ENCODE results near the gene SELENBP1. TPM values are rescaled to one million over a fixed set of nuclear protein-coding genes. Genes with fewer than 3 reads are reported as not detected.

Gene SELENBP1
- total and polyA plus RNA-seq, 2 of the 13 experiments (the other 11 are each of a cell fraction or from before 2014, with no cell fraction given) = 27.8 to 29.0 TPM

- no peak for FAIRE-seq
- 90% methylated on average over 7 of the region's 7 CpGs for WGBS (ENCODE audit: low lambda C conversion rate)
- ChIA-PET POLR2A (interaction anchor here (1.5 kb wide), 1 partner anchor 53 kb away, joined by 6 read pairs; the partner anchor contains the start of gene PSMB4), CTCF (ENCODE audit: low intra/inter-chr PET ratio, low total read pairs) (no interaction called here)
- TSS peak; percentile 78 for BruUV-seq (replicated peaks)
- H3K4me2 ChIP-seq (ENCODE audit: low read depth, low read length) = peak overlapping the region; percentile 73
- peak overlapping the region; percentile 77 for H3K9ac ChIP-seq (ENCODE audit: insufficient read depth, low read depth, low read length)
- no peaks in the 10 kb centered on the region for H3K79me2 ChIP-seq (ENCODE audit: insufficient read depth, low read length)
- no peaks in the 10 kb centered on the region; the same call in 1 of the 2 replicates for H3K9me3 ChIP-seq (ENCODE audit: low read length)
- peak overlapping the region; percentile 87 for H3K27ac ChIP-seq (ENCODE audit: extremely low read length, insufficient read depth, low read length)
- H3K36me3 ChIP-seq (replicated peaks in 1 of 2; ENCODE audit: control insufficient read depth in 1 of 2, insufficient read depth in 2 of 2, low read length in 2 of 2) = peaks cover 7 to 24% of the 10 kb centered on the region in 2 experiments; a peak in 3 of 5 replicates
- in situ Hi-C loops (cut with HindIII; ENCODE audit: extremely low pct_ligation_motif_present, low pct_unique_long_range_greater_than_20kb) = no loop called here
- H4K20me1 ChIP-seq (ENCODE audit: insufficient read depth, low read length) = no peaks in the 10 kb centered on the region
- no peak overlapping the region for H2AFZ ChIP-seq (ENCODE audit: low read length)
- no peak for DNase-seq (ENCODE audit: low spot score)
- no peak for ATAC-seq
- H3K4me3 ChIP-seq (replicated peaks in 1 of 3; ENCODE audit: insufficient read depth in 1 of 3, low read depth in 2 of 3, low read length in 3 of 3) = peak overlapping the region; percentile 62 to 73 (median 72)
- peaks cover 19% of the 10 kb centered on the region for H3K4me1 ChIP-seq (ENCODE audit: insufficient read depth, low read length)
- intact Hi-C loops (cut with micrococcal nuclease; ENCODE audit: unreplicated experiment) = loop anchor here (2.0 to 5.0 kb wide), 2 partner anchors 27 to 149 kb away; partner anchors contain the start of genes PIP5K1A and SELENBP1
- no peaks in the 10 kb centered on the region for H3K27me3 ChIP-seq (ENCODE audit: control insufficient read depth in 1 of 2, insufficient read depth in 2 of 2, low read length in 2 of 2)
- no peak for TF ChIP-seq ARID2 (CRISPR knock-in tag; IDR thresholded peaks at IDR 0.05; ENCODE audit: borderline replicate concordance)
- no peak for TF ChIP-seq ZNF816 (CRISPR knock-in tag; IDR thresholded peaks at IDR 0.05; ENCODE audit: borderline replicate concordance)
- TF ChIP-seq ZC3H13 (CRISPR knock-in tag; IDR thresholded peaks at IDR 0.05) = no peak
- TF ChIP-seq TAF15 (IDR thresholded peaks at IDR 0.05; ENCODE audit: low read depth, low read length, poor library complexity, severe bottlenecking) = no peak
- TF ChIP-seq RFX5 (IDR thresholded peaks at IDR 0.05; ENCODE audit: low read depth, low read length) = no peak
- no peak for TF ChIP-seq AHR (CRISPR knock-in tag; IDR thresholded peaks at IDR 0.05)
- no peak for TF ChIP-seq ZFYVE20 (CRISPR knock-in tag; IDR thresholded peaks at IDR 0.05; ENCODE audit: borderline replicate concordance, low read depth)
- no peak for TF ChIP-seq PHF8 (CRISPR knock-in tag; IDR thresholded peaks at IDR 0.05)
- no peak for TF ChIP-seq ZNF746 (CRISPR knock-in tag; IDR thresholded peaks at IDR 0.05)
- TF ChIP-seq ZSCAN12 (CRISPR knock-in tag; IDR thresholded peaks at IDR 0.05) = no peak
- TF ChIP-seq SP4 (CRISPR knock-in tag; IDR thresholded peaks at IDR 0.05) = no peak
- no peak for TF ChIP-seq ZBTB39 (CRISPR knock-in tag; IDR thresholded peaks at IDR 0.05)
- TF ChIP-seq MEF2D (CRISPR knock-in tag; IDR thresholded peaks at IDR 0.05) = no peak
Measured at GRCh38 chr1:151346082-151346768, 26.3 kb downstream of the SELENBP1 start.
